ENCODE results near the gene CNTN2.

Gene CNTN2

GRCh38 chr1:205041998-205042910 is 758 bp upstream of the CNTN2 start:
- ATAC-seq = no peak
- Mint-ChIP-seq H3K27me3 (peaks cover 64% of the 10 kb centered on the region), H3K27ac (no peak overlapping the region), H3K9me3 (no peaks in the 10 kb centered on the region), H3K4me3 (peak overlapping the region in 1 of 2 donors; percentile 10), H3K4me1 (no peaks in the 10 kb centered on the region)
- DNase-seq = no peak

- no peaks in the 10 kb centered on the region for H3K9me3 Mint-ChIP-seq
- peaks cover 64% of the 10 kb centered on the region for H3K27me3 Mint-ChIP-seq
- no peak for ATAC-seq
- no peak overlapping the region for H3K27ac Mint-ChIP-seq
- H3K4me3 Mint-ChIP-seq = no peak overlapping the region
- H3K4me1 Mint-ChIP-seq = no peaks in the 10 kb centered on the region
- DNase-seq = no peak
Measured at GRCh38 chr1:205043866-205044265, 854 bp downstream of the CNTN2 start.

GRCh38 chr1:205044741-205045140 is 1.7 kb downstream of the CNTN2 start:
- H3K27me3 Mint-ChIP-seq = peaks cover 64% of the 10 kb centered on the region

GRCh38 chr1:205045146-205045545 is 2.1 kb downstream of the CNTN2 start:
- H3K27me3 Mint-ChIP-seq = peaks cover 64% of the 10 kb centered on the region
- no peak overlapping the region for H3K4me3 Mint-ChIP-seq
- H3K9me3 Mint-ChIP-seq = no peaks in the 10 kb centered on the region
- H3K4me1 Mint-ChIP-seq = no peaks in the 10 kb centered on the region
- no peak for ATAC-seq
- DNase-seq = no peak
- H3K27ac Mint-ChIP-seq = no peak overlapping the region

More at GRCh38 chr1:205044741-205045140, 1.7 kb downstream of the CNTN2 start:
- no peak for DNase-seq
- ATAC-seq = no peak
- Mint-ChIP-seq H3K4me1 (no peaks in the 10 kb centered on the region), H3K4me3 (no peak overlapping the region), H3K27ac (no peak overlapping the region), H3K9me3 (no peaks in the 10 kb centered on the region)

DNA sequence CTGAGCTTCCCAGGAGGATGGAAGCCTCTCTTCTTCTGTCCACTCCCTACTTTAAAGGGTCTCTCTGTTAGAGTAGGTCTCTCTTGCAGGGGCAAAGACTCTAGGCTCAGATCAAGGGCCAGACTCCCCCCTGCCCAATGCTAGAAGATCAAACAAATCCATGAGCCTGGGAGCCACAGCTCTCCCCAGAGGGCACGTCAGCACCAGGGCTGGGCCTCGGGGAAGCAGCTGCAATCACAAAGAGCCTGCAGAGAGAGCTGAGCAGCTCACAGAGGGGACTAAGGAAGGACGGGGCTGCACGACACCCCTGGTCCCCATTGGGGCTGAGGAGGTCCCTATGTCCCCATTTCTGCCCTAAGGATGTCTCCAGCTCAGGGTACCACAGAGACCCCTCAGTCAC is 3.9 kb downstream of the CNTN2 start:
- ATAC-seq (no peak), DNase-seq (no peak)
- Mint-ChIP-seq H3K27ac (no peak overlapping the region), H3K4me1 (no peaks in the 10 kb centered on the region), H3K4me3 (no peak overlapping the region), H3K9me3 (no peaks in the 10 kb centered on the region), H3K27me3 (peaks cover 52% of the 10 kb centered on the region)

- Mint-ChIP-seq H3K9me3 (no peaks in the 10 kb centered on the region), H3K4me1 (no peaks in the 10 kb centered on the region), H3K27ac (no peak overlapping the region), H3K27me3 (peaks cover 43% of the 10 kb centered on the region), H3K4me3 (no peak overlapping the region)
- DNase-seq (no peak), ATAC-seq (no peak)
Measured at GRCh38 chr1:205047764-205048231, 4.8 kb downstream of the CNTN2 start.

DNA sequence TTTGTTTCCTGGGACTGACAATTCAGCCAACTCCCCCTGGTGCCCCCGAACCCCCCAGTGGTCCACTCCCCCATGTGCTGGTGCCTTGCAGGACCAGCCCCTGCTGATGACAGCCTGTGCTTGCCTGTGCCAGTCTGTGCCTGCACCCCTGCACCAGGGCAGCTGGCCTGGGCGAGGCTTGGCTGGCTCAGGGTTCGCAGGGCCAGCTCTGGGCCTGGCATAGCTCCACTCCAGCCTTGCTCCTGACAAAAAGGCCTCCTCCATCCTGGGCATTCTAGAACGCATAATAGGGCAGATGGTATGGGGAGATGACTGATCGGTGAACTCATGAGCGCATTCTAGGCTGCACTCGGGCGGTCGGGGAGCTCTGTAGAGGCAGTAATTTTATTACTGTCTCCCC is 5.4 kb downstream of the CNTN2 start:
- H3K4me1 Mint-ChIP-seq = no peaks in the 10 kb centered on the region
- DNase-seq (no peak), ATAC-seq (no peak)
- H3K9me3 Mint-ChIP-seq = no peaks in the 10 kb centered on the region
- H3K27ac Mint-ChIP-seq = peak overlapping the region in 1 of 2 donors; percentile 5
- H3K27me3 Mint-ChIP-seq = peaks cover 40% of the 10 kb centered on the region
- H3K4me3 Mint-ChIP-seq = no peak overlapping the region

DNA sequence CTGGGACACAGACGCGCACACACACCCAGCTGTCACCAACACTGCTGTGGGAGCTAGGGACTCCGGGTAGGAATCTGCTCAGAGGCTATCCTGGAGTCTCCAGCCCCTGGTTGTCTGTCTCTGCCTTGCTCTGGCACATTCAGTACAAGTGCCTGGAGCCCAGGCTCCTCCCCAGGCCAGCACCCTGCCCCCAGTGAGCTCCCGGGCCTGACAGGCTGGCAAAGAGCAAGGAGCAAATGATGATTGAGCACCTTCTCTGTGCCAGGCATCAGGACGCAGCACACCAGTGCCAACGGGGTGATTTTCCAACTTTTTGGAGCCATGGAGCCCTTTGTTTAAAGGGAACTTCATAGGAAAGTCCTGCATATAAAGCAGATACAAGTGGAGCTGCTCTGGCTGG is 6.5 kb downstream of the CNTN2 start:
- no peak for ATAC-seq
- Mint-ChIP-seq H3K9me3 (no peaks in the 10 kb centered on the region), H3K27ac (no peak overlapping the region)

GRCh38 chr1:205052690-205053089 is 9.7 kb downstream of the CNTN2 start:
- H3K27ac Mint-ChIP-seq = no peak overlapping the region
- no peak overlapping the region for H3K4me3 Mint-ChIP-seq
- H3K27me3 Mint-ChIP-seq = peaks cover 7% of the 10 kb centered on the region
- H3K4me1 Mint-ChIP-seq = no peaks in the 10 kb centered on the region
- DNase-seq (no peak), ATAC-seq (no peak)
- no peaks in the 10 kb centered on the region for H3K9me3 Mint-ChIP-seq

More for the DNA sequence above, 6.5 kb downstream of the CNTN2 start:
- Mint-ChIP-seq H3K4me1 (no peaks in the 10 kb centered on the region), H3K4me3 (no peak overlapping the region), H3K27me3 (peaks cover 35% of the 10 kb centered on the region)
- no peak for DNase-seq

- DNase-seq (no peak), ATAC-seq (no peak)
- H3K4me3 Mint-ChIP-seq = no peak overlapping the region
- peak overlapping the region in 1 of 2 donors; percentile 65 for H3K27ac Mint-ChIP-seq
- no peaks in the 10 kb centered on the region for H3K4me1 Mint-ChIP-seq
- H3K27me3 Mint-ChIP-seq = peaks cover 7% of the 10 kb centered on the region
- no peaks in the 10 kb centered on the region for H3K9me3 Mint-ChIP-seq
Measured at GRCh38 chr1:205053296-205053695, 10.3 kb downstream of the CNTN2 start.

GRCh38 chr1:205054013-205054412 is 11.0 kb downstream of the CNTN2 start:
- H3K27ac Mint-ChIP-seq = no peak overlapping the region
- ATAC-seq (no peak), DNase-seq (no peak)
- peaks cover 7% of the 10 kb centered on the region for H3K27me3 Mint-ChIP-seq
- no peaks in the 10 kb centered on the region for H3K9me3 Mint-ChIP-seq
- H3K4me1 Mint-ChIP-seq = no peaks in the 10 kb centered on the region
- H3K4me3 Mint-ChIP-seq = no peak overlapping the region

DNA sequence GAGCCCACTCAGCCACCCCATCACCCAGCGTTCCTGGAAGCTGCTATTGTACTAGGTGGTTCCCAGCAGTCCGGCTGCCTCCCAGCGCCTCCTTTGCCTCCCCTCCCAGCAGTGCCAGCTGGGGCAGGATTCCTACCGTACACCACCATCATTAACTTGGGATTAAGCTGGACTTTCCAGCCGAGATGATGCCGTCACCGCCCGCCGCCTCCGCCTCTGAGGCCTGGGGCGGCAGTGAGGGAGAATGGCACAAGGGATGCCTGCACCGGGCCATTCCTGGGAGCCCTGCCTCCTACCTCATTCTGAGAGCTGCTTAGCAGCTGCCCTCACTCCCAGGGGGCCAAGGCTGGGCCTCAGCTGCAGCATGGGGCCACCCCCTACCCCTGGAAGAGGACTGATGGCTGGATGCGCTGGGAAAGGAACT is 13.2 kb downstream of the CNTN2 start:
- no peak for ATAC-seq
- H3K4me3 Mint-ChIP-seq = no peak overlapping the region
- no peaks in the 10 kb centered on the region for H3K9me3 Mint-ChIP-seq

GRCh38 chr1:205056956-205057568 is 14.1 kb downstream of the CNTN2 start:
- Mint-ChIP-seq H3K27me3 (peaks cover 7% of the 10 kb centered on the region), H3K9me3 (no peaks in the 10 kb centered on the region), H3K4me3 (no peak overlapping the region), H3K4me1 (no peaks in the 10 kb centered on the region), H3K27ac (no peak overlapping the region)
- ATAC-seq (no peak), DNase-seq (no peak)

More for the DNA sequence above, 13.2 kb downstream of the CNTN2 start:
- Mint-ChIP-seq H3K4me1 (no peaks in the 10 kb centered on the region), H3K27ac (peak overlapping the region in 1 of 2 donors; percentile 21), H3K27me3 (peaks cover 7% of the 10 kb centered on the region)
- DNase-seq = no peak

- no peak overlapping the region for H3K4me3 Mint-ChIP-seq
- H3K4me1 Mint-ChIP-seq = no peaks in the 10 kb centered on the region
- H3K9me3 Mint-ChIP-seq = no peaks in the 10 kb centered on the region
- DNase-seq = no peak
- no peak overlapping the region for H3K27ac Mint-ChIP-seq
- H3K27me3 Mint-ChIP-seq = peaks cover 7% of the 10 kb centered on the region
- no peak for ATAC-seq
Measured at GRCh38 chr1:205057808-205058575, 15.0 kb downstream of the CNTN2 start.

DNA sequence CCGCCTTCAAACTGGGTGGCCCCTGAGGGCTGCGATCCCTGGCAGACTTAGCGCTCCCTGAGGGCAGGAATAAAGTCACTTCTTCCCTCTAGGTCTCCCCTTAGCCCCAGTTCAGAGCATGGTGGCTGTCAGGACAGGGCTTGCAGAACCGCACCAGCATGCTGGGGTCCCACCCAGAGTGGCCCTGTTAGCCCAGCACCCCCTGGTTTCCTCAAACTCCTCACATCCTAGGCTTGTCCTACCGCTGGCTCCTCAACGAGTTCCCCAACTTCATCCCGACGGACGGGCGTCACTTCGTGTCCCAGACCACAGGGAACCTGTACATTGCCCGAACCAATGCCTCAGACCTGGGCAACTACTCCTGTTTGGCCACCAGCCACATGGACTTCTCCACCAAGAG is 15.8 kb downstream of the CNTN2 start:
- no peaks in the 10 kb centered on the region for H3K4me1 Mint-ChIP-seq
- H3K4me3 Mint-ChIP-seq = no peak overlapping the region
- H3K9me3 Mint-ChIP-seq = no peaks in the 10 kb centered on the region
- H3K27ac Mint-ChIP-seq = peak overlapping the region in 1 of 2 donors; percentile 12
- ATAC-seq (no peak), DNase-seq (no peak)
- peaks cover 2% of the 10 kb centered on the region for H3K27me3 Mint-ChIP-seq
